ENCODE measurements around the gene MOB1B. TPM values are rescaled to one million over a fixed set of nuclear protein-coding genes. Genes with fewer than 3 reads are reported as not detected.

The MOB1B gene
- total and polyA plus RNA-seq, 2 donors, result 8.0 to 51.5 TPM

- H3K27ac ChIP-seq (ENCODE audit: low read depth), result no peak overlapping the region
- 73% methylated on average over 6 of the region's 6 CpGs for WGBS
- no peaks in the 10 kb centered on the region for H3K4me1 ChIP-seq (ENCODE audit: insufficient read depth)
Measured at GRCh38 chr4:70925899-70926635, 23.9 kb downstream of the MOB1B start.

GRCh38 chr4:70927502-70928137, 25.5 kb downstream of the MOB1B start:
- no peaks in the 10 kb centered on the region for H3K4me1 ChIP-seq (ENCODE audit: insufficient read depth)
- no peak overlapping the region for H3K4me3 ChIP-seq (ENCODE audit: low read depth, low read length)
- H3K27ac ChIP-seq (ENCODE audit: low read depth), result no peak overlapping the region
- no peaks in the 10 kb centered on the region for H3K36me3 ChIP-seq (ENCODE audit: insufficient read depth)
- DNase-seq (ENCODE audit: extremely low spot score), result no peak
- WGBS, result 77% methylated on average over 8 of the region's 8 CpGs

More at GRCh38 chr4:70925899-70926635, 23.9 kb downstream of the MOB1B start:
- Histone ChIP-seq H3K36me3 (ENCODE audit: insufficient read depth) (no peaks in the 10 kb centered on the region), H3K4me3 (ENCODE audit: low read depth, low read length) (no peak overlapping the region)
- no peak for DNase-seq (ENCODE audit: extremely low spot score)

GRCh38 chr4:70930530-70931256, 28.5 kb downstream of the MOB1B start:
- Histone ChIP-seq H3K27ac (ENCODE audit: low read depth) (no peak overlapping the region), H3K4me1 (ENCODE audit: insufficient read depth) (no peaks in the 10 kb centered on the region), H3K4me3 (ENCODE audit: low read depth, low read length) (no peak overlapping the region), H3K36me3 (ENCODE audit: insufficient read depth) (no peaks in the 10 kb centered on the region)
- DNase-seq (ENCODE audit: extremely low spot score), result no peak
- 70% methylated on average over 2 of the region's 2 CpGs for WGBS

- WGBS, result 55% methylated on average over 1 of the region's 1 CpG
Measured at GRCh38 chr4:70931347-70931746, 29.2 kb downstream of the MOB1B start.

GRCh38 chr4:70932984-70933383, 30.8 kb downstream of the MOB1B start:
- Histone ChIP-seq H3K4me1 (ENCODE audit: insufficient read depth) (no peaks in the 10 kb centered on the region), H3K4me3 (ENCODE audit: low read depth, low read length) (no peak overlapping the region), H3K27ac (ENCODE audit: low read depth) (no peak overlapping the region), H3K36me3 (ENCODE audit: insufficient read depth) (no peaks in the 10 kb centered on the region)
- no peak for DNase-seq (ENCODE audit: extremely low spot score)
- 99% methylated on average over 2 of the region's 2 CpGs for WGBS

More at GRCh38 chr4:70931347-70931746, 29.2 kb downstream of the MOB1B start:
- H3K36me3 ChIP-seq (ENCODE audit: insufficient read depth), result no peaks in the 10 kb centered on the region
- DNase-seq (ENCODE audit: extremely low spot score), result no peak
- no peak overlapping the region for H3K27ac ChIP-seq (ENCODE audit: low read depth)
- H3K4me1 ChIP-seq (ENCODE audit: insufficient read depth), result no peaks in the 10 kb centered on the region
- no peak overlapping the region for H3K4me3 ChIP-seq (ENCODE audit: low read depth, low read length)

- DNase-seq (ENCODE audit: extremely low spot score), result no peak
- H3K27ac ChIP-seq (ENCODE audit: low read depth), result no peak overlapping the region
- WGBS, result 82% methylated on average over 7 of the region's 7 CpGs
- no peak overlapping the region for H3K4me3 ChIP-seq (ENCODE audit: low read depth, low read length)
- no peaks in the 10 kb centered on the region for H3K36me3 ChIP-seq (ENCODE audit: insufficient read depth)
- no peaks in the 10 kb centered on the region for H3K4me1 ChIP-seq (ENCODE audit: insufficient read depth)
Measured at GRCh38 chr4:70935038-70935695, 33.0 kb downstream of the MOB1B start.

GRCh38 chr4:70936200-70936787, 34.1 kb downstream of the MOB1B start:
- Histone ChIP-seq H3K4me3 (ENCODE audit: low read depth, low read length) (no peak overlapping the region), H3K27ac (ENCODE audit: low read depth) (no peak overlapping the region), H3K4me1 (ENCODE audit: insufficient read depth) (no peaks in the 10 kb centered on the region), H3K36me3 (ENCODE audit: insufficient read depth) (no peaks in the 10 kb centered on the region)
- whole genome bisulfite sequencing, result 85% methylated on average over 4 of the region's 4 CpGs
- no peak for DNase-seq (ENCODE audit: extremely low spot score)

GRCh38 chr4:70938086-70938485, 35.9 kb downstream of the MOB1B start:
- Histone ChIP-seq H3K4me1 (ENCODE audit: insufficient read depth) (no peaks in the 10 kb centered on the region), H3K27ac (ENCODE audit: low read depth) (no peak overlapping the region), H3K4me3 (ENCODE audit: low read depth, low read length) (no peak overlapping the region), H3K36me3 (ENCODE audit: insufficient read depth) (no peaks in the 10 kb centered on the region)
- DNase-seq (ENCODE audit: extremely low spot score), result no peak
- 77% methylated on average over 3 of the region's 3 CpGs for WGBS

- DNase-seq (ENCODE audit: extremely low spot score), result no peak
- Histone ChIP-seq H3K36me3 (ENCODE audit: insufficient read depth) (no peaks in the 10 kb centered on the region), H3K27ac (ENCODE audit: low read depth) (no peak overlapping the region), H3K4me1 (ENCODE audit: insufficient read depth) (no peaks in the 10 kb centered on the region), H3K4me3 (ENCODE audit: low read depth, low read length) (no peak overlapping the region)
- 98% methylated on average over 5 of the region's 5 CpGs for WGBS
Measured at GRCh38 chr4:70940134-70940533, 38.0 kb downstream of the MOB1B start.

- no peak overlapping the region for H3K27ac ChIP-seq (ENCODE audit: low read depth)
- no peak for DNase-seq (ENCODE audit: extremely low spot score)
- no peaks in the 10 kb centered on the region for H3K36me3 ChIP-seq (ENCODE audit: insufficient read depth)
- no peak overlapping the region for H3K4me3 ChIP-seq (ENCODE audit: low read depth, low read length)
- no peaks in the 10 kb centered on the region for H3K4me1 ChIP-seq (ENCODE audit: insufficient read depth)
Measured at GRCh38 chr4:70943114-70943513, 40.9 kb downstream of the MOB1B start.

- no peak for DNase-seq (ENCODE audit: extremely low spot score)
- no peaks in the 10 kb centered on the region for H3K36me3 ChIP-seq (ENCODE audit: insufficient read depth)
- no peak overlapping the region for H3K27ac ChIP-seq (ENCODE audit: low read depth)
- H3K4me1 ChIP-seq (ENCODE audit: insufficient read depth), result no peaks in the 10 kb centered on the region
- no peak overlapping the region for H3K4me3 ChIP-seq (ENCODE audit: low read depth, low read length)
- WGBS, result 51% methylated on average over 3 of the region's 3 CpGs
Measured at GRCh38 chr4:70945046-70945445, 42.9 kb downstream of the MOB1B start.

- no peaks in the 10 kb centered on the region for H3K36me3 ChIP-seq (ENCODE audit: insufficient read depth)
- WGBS, result 80% methylated on average over 3 of the region's 3 CpGs
- H3K4me1 ChIP-seq (ENCODE audit: insufficient read depth), result no peaks in the 10 kb centered on the region
- H3K27ac ChIP-seq (ENCODE audit: low read depth), result no peak overlapping the region
- H3K4me3 ChIP-seq (ENCODE audit: low read depth, low read length), result no peak overlapping the region
- no peak for DNase-seq (ENCODE audit: extremely low spot score)
Measured at GRCh38 chr4:70945452-70946055, 43.4 kb downstream of the MOB1B start.

GRCh38 chr4:70946939-70947338, 44.8 kb downstream of the MOB1B start:
- WGBS, result 89% methylated on average over 4 of the region's 4 CpGs
- no peak for DNase-seq (ENCODE audit: extremely low spot score)
- no peak overlapping the region for H3K27ac ChIP-seq (ENCODE audit: low read depth)

More at GRCh38 chr4:70946939-70947338, 44.8 kb downstream of the MOB1B start:
- Histone ChIP-seq H3K4me1 (ENCODE audit: insufficient read depth) (no peaks in the 10 kb centered on the region), H3K36me3 (ENCODE audit: insufficient read depth) (no peaks in the 10 kb centered on the region), H3K4me3 (ENCODE audit: low read depth, low read length) (no peak overlapping the region)

All from urinary bladder (tissue), 4 donors.